Activated CD4-positive, alpha-beta T cell treated with anti-CD3 and anti-CD28 coated beads, Interleukin-2, amount 10 ng/mL, durations not matched to agents 7 days and 5 days (primary cell): ENCODE measurements around the gene BTLA. TPM values are rescaled to one million over a fixed set of nuclear protein-coding genes. Genes with fewer than 3 reads are reported as not detected.
"Not testable (repeated sequence)": the region's sequence is repeated elsewhere in the genome, so short reads cannot be mapped to it uniquely, and the experiment has no call there.

Source experiments
- CTCF ChIA-PET: fragments of 350-600 bp; sonication (Branson Sonifier 250); formaldehyde crosslinking; loops from one replicate; lab custom pipeline; 2021; ENCODE audit warnings: antibody characterized with exemption; lab: Charles Lee
- POLR2A ChIA-PET: fragments of 350-600 bp; sonication (Branson Sonifier 250); formaldehyde crosslinking; loops from one replicate; lab custom pipeline; 2021; ENCODE audit warnings: antibody characterized with exemption; lab: Charles Lee
- DNase-seq: peaks from one replicate; pipeline ENCODE4 v3.0.0-alpha.2; 2020
- H3K27ac Mint-ChIP-seq: one replicate; pipeline ENCODE4 v1.8.0; 2021; ENCODE audit warnings: mild to moderate bottlenecking, moderate library complexity, mixed read lengths
- H3K27me3 Mint-ChIP-seq: one replicate; pipeline ENCODE4 v1.8.0; 2021; ENCODE audit warnings: mixed read lengths
- H3K36me3 Mint-ChIP-seq: one replicate; pipeline ENCODE4 v1.8.0; 2021; ENCODE audit warnings: low read depth, mixed read lengths
- H3K4me1 Mint-ChIP-seq: one replicate; pipeline ENCODE4 v1.8.0; 2021; ENCODE audit warnings: mixed read lengths
- H3K4me3 Mint-ChIP-seq: one replicate; pipeline ENCODE4 v1.8.0; 2021; ENCODE audit warnings: mild to moderate bottlenecking, moderate library complexity, mixed read lengths
- H3K9me3 Mint-ChIP-seq: one replicate; pipeline ENCODE4 v1.8.0; 2021; ENCODE audit warnings: mixed read lengths
- total RNA-seq, 2 experiments: library from RNA; stranded (reverse); gene quantifications; one replicate each; pipeline ENCODE4 v1.2.3, GENCODE V29; 2021

Gene BTLA
- total RNA-seq, 2 experiments from 2014 or later = 43.1 to 47.5 TPM

DNA sequence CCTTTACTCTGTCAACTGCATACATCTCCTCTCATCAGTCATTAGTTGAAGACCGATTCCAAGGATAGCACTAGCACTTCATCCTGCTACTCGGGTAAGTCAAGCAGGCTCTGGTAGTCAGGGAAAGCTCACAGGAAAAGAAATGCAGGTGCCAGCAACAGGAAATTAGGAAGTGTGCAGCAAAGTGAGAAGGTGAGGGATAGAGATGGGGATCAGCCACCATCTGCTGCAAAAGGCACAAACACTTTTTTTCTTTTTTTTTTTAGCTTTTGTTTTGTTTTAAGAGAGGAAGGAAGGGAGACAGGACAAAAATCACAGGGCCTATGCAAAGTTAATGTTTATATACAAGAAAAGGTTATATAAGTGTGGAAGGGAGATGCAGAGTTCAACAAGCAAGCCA is 9.0 kb upstream of the BTLA start:
- Mint-ChIP-seq H3K27me3 (no peaks in the 10 kb centered on the region), H3K27ac (no peak overlapping the region), H3K9me3 (peaks cover 20% of the 10 kb centered on the region), H3K36me3 (peaks cover 12% of the 10 kb centered on the region), H3K4me3 (no peak overlapping the region), H3K4me1 (peaks cover 19% of the 10 kb centered on the region)
- ChIA-PET CTCF (no interaction called here), POLR2A (no interaction called here)
- no peak for DNase-seq

DNA sequence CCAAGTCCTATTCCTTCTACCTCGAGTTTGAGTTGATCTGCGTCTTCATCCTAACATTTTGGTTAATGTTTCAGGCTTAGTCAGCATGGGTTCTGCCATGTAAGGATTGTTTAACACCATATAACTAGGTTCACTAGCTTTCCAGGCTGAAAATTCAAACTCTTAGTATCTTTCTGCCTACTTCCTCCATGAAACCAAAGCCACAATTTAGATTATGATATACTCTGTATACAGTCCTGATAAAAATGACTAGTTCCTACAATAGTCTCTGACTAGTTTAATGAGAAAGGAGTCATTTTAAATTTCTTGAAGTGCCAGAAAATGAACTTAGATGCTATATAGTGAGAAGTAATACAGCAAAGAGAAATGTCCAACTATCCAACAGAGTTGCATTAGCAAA is 6.6 kb upstream of the BTLA start:
- Mint-ChIP-seq H3K27me3 (no peaks in the 10 kb centered on the region), H3K4me3 (no peak overlapping the region), H3K4me1 (peaks cover 24% of the 10 kb centered on the region), H3K27ac (no peak overlapping the region), H3K9me3 (peaks cover 11% of the 10 kb centered on the region), H3K36me3 (peaks cover 11% of the 10 kb centered on the region)
- ChIA-PET CTCF (interaction anchor here (0.6 to 3.2 kb wide), 4 partner anchors 8 to 184 kb away, joined by 3 to 12 read pairs (median 3); no protein-coding TSS in a partner anchor), POLR2A (no interaction called here)
- no peak for DNase-seq

DNA sequence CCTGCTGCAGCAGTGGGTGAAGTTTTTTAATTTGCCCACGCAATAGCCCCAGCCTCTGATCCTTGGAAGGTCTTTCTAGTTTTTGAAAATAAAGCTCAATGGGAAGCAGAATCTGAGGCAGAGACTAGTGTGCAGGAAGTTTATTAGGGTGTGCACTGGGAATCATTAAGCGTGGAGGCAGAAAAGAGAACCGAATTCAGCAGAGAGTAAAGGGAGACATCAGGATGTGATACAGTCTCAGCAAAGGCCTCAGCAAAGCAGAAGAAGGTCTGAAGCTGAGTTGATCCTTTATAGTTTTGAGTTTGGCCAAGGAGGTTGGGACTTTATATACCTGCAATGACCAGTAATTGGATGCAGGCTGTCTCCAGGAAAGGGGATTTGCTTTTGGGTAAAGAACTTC is 4.9 kb upstream of the BTLA start:
- H3K36me3 Mint-ChIP-seq = peaks cover 11% of the 10 kb centered on the region
- H3K9me3 Mint-ChIP-seq = peaks cover 2% of the 10 kb centered on the region
- ChIA-PET CTCF (interaction anchor here (0.6 to 3.2 kb wide), 7 partner anchors 10 to 650 kb away, joined by 3 to 12 read pairs (median 3); no protein-coding TSS in a partner anchor), POLR2A (no interaction called here)
- H3K27ac Mint-ChIP-seq = peak overlapping the region; percentile 9
- H3K4me1 Mint-ChIP-seq = peaks cover 38% of the 10 kb centered on the region
- no peak for DNase-seq
- no peaks in the 10 kb centered on the region for H3K27me3 Mint-ChIP-seq
- no peak overlapping the region for H3K4me3 Mint-ChIP-seq

DNA sequence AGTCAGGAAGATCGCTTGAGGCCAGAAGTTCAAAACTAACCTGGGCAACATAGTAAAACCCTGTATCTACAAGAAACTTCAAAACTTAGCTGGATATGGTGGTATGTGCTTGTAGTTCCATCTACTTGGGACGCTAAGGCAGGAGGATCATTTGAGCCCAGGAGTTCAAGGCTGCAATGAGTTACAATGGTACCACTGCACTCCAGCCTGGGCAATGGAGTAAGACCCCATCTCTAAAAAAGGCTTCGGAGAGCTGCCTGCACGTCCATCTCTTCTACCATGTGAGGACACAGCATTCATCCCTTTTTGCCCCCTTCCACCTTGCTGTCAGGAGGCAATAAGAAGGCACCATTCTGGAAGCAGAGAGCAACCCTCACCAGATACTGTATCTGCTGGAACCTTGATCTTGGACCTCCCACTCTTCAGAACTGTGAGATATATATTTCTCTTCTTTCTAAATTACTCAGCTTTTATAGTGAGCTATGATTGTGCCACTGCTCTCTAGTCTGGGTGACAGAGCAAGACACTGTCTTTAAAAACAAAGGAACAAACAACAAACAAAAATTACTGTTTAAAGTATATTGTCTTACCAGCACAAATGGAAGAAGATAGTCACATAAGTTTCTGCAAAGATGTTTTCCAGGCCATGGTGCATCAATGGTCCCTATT is 4.2 kb upstream of the BTLA start:
- DNase-seq = no peak
- Mint-ChIP-seq H3K27me3 (no peaks in the 10 kb centered on the region), H3K4me3 (no peak overlapping the region), H3K9me3 (peaks cover 2% of the 10 kb centered on the region), H3K27ac (no peak overlapping the region), H3K36me3 (peaks cover 11% of the 10 kb centered on the region), H3K4me1 (peaks cover 32% of the 10 kb centered on the region)
- CTCF ChIA-PET = interaction anchor here (0.9 to 3.2 kb wide), 7 partner anchors 10 to 158 kb away, joined by 3 to 12 read pairs (median 3); no protein-coding TSS in a partner anchor
- POLR2A ChIA-PET = no interaction called here

DNA sequence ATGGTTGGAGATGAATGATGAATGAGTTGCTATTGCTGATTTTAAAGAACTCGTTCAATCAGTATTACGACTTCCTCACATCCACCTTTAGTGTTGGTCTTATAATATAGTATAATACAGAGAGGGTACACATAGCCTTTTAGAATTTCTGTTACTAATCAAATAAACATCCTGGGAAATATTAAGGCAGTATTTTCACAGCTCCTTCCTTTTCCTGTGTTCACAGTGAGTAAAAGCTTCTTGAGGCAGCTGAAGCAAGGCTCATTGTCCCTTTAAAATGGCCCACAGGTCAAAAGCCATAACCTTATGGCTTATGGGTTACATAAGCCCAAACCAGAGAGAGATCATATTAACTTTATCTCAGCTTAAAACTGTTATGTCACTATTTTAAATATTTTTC is 1.3 kb upstream of the BTLA start:
- Mint-ChIP-seq H3K9me3 (no peaks in the 10 kb centered on the region), H3K36me3 (peaks cover 31% of the 10 kb centered on the region), H3K4me1 (peaks cover 40% of the 10 kb centered on the region), H3K4me3 (no peak overlapping the region), H3K27ac (no peak overlapping the region), H3K27me3 (no peaks in the 10 kb centered on the region)
- no peak for DNase-seq
- CTCF ChIA-PET = interaction anchor here (1.2 to 2.1 kb wide), 4 partner anchors 9 to 168 kb away, joined by 4 to 9 read pairs (median 6); partner anchors contain the start of gene CD200
- POLR2A ChIA-PET = no interaction called here

DNA sequence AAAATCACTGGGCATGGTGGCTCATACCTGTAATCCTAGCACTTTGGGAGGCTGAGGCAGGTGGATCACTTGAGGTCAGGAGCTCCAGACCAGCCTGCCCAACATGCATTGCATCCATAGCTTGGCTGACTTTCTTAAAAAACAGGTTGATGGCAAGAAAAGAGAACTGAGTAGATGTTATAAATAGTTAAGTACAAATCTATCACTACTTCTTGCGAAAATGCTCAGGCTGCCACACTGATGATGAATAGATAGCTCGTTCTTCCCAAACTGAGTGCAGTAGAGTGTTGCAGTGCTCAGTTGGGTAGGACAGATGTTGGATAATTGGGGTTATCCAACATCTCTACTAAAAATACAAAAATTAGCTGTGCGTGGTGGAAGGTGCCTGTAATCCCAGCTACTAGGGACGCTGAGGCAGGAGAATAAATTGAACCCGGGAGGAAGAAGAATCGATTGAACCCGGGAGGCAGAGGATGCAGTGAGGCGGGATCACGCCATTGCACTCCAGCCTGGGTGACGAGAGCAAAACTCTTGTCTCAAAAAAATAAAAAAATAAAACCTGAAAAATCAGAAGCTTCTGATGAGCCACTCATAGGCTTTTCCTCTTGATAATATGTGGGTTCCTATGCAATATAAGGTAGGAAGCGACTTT is 1.2 kb downstream of the BTLA start:
- ChIA-PET POLR2A (interaction anchor here (0.6 kb wide), 1 partner anchor 206 kb away, joined by 3 read pairs; no protein-coding TSS in a partner anchor), CTCF (interaction anchor here (1.2 to 1.8 kb wide), 8 partner anchors 8 to 361 kb away, joined by 3 to 9 read pairs (median 4); no protein-coding TSS in a partner anchor)
- DNase-seq = no peak
- peaks cover 7% of the 10 kb centered on the region for H3K9me3 Mint-ChIP-seq
- peaks cover 48% of the 10 kb centered on the region for H3K36me3 Mint-ChIP-seq
- peaks cover 60% of the 10 kb centered on the region for H3K4me1 Mint-ChIP-seq
- no peaks in the 10 kb centered on the region for H3K27me3 Mint-ChIP-seq
- peak overlapping the region; percentile 100 for H3K4me3 Mint-ChIP-seq
- H3K27ac Mint-ChIP-seq = peak overlapping the region; percentile 95

DNA sequence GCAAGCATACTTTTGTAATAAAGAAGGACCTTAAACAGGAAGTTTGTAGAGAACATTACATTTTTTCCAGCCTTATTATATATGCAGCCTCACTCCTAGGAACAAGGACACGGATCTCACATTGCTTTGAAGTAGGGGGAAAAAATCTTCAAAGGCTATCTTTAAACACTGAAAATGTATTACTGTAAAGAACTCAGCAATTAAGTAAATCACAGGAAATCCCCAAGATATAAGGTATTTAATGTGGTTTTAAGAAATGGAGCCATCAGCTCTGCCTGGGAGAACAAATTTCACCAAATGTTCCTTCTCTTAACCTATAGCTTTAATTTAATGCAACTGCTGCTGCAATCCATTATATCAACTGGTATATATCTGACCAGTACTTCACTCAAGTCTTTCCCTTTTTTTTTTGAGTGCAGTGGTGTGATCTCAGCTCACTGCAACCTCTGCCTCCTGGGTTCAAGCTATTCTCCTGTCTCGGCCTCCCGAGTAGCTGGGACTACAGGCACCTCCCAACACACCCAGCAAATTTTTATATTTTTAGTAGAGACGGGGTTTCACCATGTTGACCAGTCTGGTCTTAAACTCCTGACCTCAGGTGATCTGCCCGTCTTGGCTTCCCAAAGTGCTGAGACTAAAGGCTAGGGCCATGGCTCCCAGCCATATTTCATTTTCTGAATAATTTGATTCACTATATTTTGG is 2.8 kb downstream of the BTLA start:
- Mint-ChIP-seq H3K9me3 (peaks cover 7% of the 10 kb centered on the region), H3K4me3 (peak overlapping the region; percentile 83), H3K27ac (peak overlapping the region; percentile 80), H3K27me3 (no peaks in the 10 kb centered on the region), H3K36me3 (peaks cover 54% of the 10 kb centered on the region), H3K4me1 (peaks cover 72% of the 10 kb centered on the region)
- no peak for DNase-seq
- ChIA-PET CTCF (interaction anchor here (1.3 to 1.7 kb wide), 4 partner anchors 41 to 203 kb away, joined by 3 read pairs; partner anchors contain the start of gene SLC9C1), POLR2A (interaction anchor here (0.6 kb wide), 1 partner anchor 56 kb away, joined by 4 read pairs; no protein-coding TSS in a partner anchor)

DNA sequence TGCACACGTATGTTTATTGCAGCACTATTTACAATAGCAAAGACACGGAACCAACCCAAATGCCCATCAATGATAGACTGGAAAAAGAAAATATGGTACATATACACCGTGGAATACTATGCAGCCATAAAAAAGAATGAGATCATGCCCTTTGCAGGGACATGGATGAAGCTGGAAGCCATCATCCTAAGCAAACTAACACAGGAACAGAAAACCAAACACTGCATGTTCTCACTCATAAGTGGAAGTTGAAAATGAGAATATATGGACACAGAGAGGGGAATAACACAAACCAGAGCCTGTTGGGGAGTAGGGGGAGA is 4.9 kb downstream of the BTLA start:
- H3K4me3 Mint-ChIP-seq, H3K9me3 Mint-ChIP-seq, H3K27me3 Mint-ChIP-seq, DNase-seq, POLR2A ChIA-PET: not testable (repeated sequence)
- CTCF ChIA-PET = interaction anchor here (0.9 kb wide), 1 partner anchor 8 kb away, joined by 3 read pairs; no protein-coding TSS in a partner anchor
- peak overlapping the region; percentile 50 for H3K27ac Mint-ChIP-seq
- peaks cover 78% of the 10 kb centered on the region for H3K4me1 Mint-ChIP-seq
- H3K36me3 Mint-ChIP-seq = peaks cover 66% of the 10 kb centered on the region

DNA sequence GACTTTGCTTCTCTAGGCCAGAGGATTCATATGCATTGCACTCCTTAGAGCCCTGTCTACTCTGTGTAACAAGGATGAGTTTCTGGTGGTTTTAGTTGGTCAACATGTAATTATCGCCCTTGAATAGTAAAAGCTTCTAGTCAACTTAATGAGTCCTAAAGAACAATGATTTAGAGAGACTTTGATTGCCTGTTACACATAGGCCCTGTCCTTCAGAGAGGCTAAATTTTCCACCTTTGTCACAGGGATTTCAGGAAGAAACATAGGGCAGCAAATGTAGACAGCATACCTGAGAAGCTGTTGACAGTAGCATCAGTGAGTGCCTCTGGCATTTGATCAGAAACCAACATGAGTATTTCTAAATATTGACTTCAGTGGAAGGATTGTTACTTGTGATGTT is 7.1 kb downstream of the BTLA start:
- Mint-ChIP-seq H3K4me1 (peaks cover 83% of the 10 kb centered on the region), H3K36me3 (peaks cover 70% of the 10 kb centered on the region), H3K27me3 (no peaks in the 10 kb centered on the region), H3K9me3 (peaks cover 7% of the 10 kb centered on the region), H3K27ac (no peak overlapping the region), H3K4me3 (no peak overlapping the region)
- DNase-seq = no peak
- CTCF ChIA-PET = interaction anchor here (1.6 to 2.1 kb wide), 3 partner anchors 10 to 21 kb away, joined by 3 to 7 read pairs (median 5); no protein-coding TSS in a partner anchor
- POLR2A ChIA-PET = no interaction called here

DNA sequence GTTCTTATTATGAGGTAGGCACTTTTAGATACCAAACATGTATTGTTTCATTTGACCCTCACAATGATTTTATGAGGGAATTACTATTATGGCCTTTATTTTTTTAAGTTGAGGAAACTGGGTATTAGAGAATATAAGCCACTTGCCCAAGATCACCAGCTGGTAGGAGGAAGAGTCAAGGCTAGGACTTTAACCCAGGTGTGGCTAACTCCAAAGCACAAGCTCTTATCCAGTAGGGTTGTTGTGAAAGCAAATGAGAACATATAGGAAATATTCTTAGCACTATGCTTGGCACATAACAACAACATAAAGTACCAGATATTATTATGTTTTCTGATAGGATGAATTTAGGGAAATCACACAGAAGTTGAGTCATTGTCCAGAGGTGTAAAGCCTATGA is 7.9 kb downstream of the BTLA start:
- ChIA-PET CTCF (interaction anchor here (1.6 to 2.1 kb wide), 3 partner anchors 10 to 20 kb away, joined by 3 to 7 read pairs (median 5); no protein-coding TSS in a partner anchor), POLR2A (no interaction called here)
- peaks cover 7% of the 10 kb centered on the region for H3K9me3 Mint-ChIP-seq
- peak overlapping the region; percentile 57 for H3K27ac Mint-ChIP-seq
- no peak for DNase-seq
- H3K4me3 Mint-ChIP-seq = no peak overlapping the region
- peaks cover 69% of the 10 kb centered on the region for H3K36me3 Mint-ChIP-seq
- H3K4me1 Mint-ChIP-seq = peaks cover 81% of the 10 kb centered on the region
- H3K27me3 Mint-ChIP-seq = no peaks in the 10 kb centered on the region

DNA sequence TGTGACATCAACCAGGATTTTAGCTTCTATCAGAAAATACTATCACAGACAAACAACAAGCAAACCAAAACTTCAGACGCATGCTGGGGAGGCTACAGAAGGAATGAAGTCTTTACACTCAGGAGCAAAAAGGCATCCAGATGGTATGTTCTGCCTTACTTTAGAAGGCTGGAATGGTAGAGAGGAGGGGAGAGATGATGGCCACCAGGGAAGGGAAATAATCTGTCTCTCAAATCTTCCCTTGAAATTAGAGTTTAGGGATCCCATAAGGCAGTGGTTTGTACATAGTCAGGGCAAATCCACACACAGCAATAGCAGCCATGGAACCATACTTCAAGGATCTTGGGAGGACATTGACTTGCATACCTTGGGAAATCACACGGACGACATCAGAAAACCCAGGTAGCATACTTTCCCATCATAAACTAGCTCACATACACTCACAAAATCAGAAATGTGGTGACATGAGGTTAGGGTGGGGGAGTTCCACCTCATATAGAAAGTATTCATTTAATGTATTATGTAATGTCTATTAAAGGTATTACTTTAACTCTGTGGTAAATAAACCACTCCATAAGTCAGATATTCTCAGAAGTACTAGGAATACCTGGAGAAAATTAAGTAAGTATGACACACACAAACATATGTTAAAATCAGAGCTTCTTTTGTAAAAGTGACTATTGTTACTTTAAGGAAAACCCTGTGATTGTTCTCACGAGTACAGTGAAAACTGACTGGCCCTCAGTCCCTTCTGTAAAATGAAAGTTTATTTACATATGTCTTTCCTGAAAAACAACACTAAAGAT is 9.4 kb downstream of the BTLA start:
- Mint-ChIP-seq H3K4me1 (peaks cover 69% of the 10 kb centered on the region), H3K4me3 (peak overlapping the region; percentile 36), H3K36me3 (peaks cover 65% of the 10 kb centered on the region), H3K27me3 (no peaks in the 10 kb centered on the region), H3K9me3 (peaks cover 7% of the 10 kb centered on the region), H3K27ac (peak overlapping the region; percentile 74)
- DNase-seq = no peak
- ChIA-PET POLR2A (no interaction called here), CTCF (interaction anchor here (0.8 to 2.0 kb wide), 3 partner anchors 9 to 16 kb away, joined by 3 to 5 read pairs (median 3); partner anchors contain the start of gene BTLA)
